Superior temporal gyrus (tissue), 1 donor: ENCODE data around the gene PTPN23.
A peak's percentile ranks its signal among the peaks of the same experiment; 100 is the strongest.

Experiments used
- DNase-seq: peaks from one replicate; pipeline ENCODE4 v3.0.0-alpha.2; 2016; ENCODE audit errors: extremely low spot score

PTPN23 gene

DNA sequence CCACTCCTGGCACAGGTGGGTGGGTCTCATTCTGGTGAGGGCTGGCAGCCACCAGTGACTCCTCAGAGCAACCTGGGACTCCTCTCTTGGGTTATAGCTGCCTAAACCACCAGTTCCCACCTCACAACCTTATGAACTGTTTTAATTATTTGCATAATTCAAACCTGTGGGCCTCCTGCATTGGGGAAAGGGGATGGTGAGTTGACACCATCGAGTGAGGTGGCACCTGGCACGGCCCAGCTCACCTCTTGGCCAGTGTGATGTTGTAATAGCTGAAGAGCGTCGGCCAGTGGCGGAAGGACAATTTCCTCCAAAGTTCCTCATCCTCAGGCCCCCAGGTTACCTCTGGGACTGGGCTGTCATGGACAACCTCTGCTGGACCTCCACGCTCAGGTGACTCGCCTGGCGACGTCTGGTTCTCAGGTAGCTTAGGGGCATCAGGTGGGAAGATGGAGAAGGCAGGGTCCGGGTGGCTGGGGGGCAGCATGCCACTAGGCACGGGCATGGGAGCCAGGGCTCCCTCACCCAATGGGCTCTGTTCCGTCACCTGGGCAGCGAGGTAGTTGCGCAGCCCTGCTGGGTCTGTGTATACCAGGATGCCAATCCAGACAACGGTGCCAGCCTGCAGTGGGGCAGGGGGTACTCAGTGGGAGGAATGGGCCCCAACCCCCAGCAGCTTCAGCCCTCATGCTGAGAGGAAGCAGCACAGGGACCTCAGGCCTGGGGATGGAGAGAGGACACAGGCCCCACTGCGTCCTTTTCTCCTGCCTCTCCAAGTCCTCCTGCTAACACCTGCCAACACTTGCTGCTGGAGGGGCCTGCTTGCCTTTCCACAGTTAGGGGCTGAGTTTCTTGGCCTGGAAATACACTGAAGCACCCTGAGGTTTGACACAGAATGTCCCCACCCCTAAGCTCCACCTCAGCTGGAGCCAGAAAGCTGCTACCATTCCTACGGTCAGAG lies 38.5 kb downstream of the PTPN23 start:
- no peak for DNase-seq

GRCh38 chr3:47420044-47420430 lies 39.2 kb downstream of the PTPN23 start:
- no peak for DNase-seq

GRCh38 chr3:47420511-47421484 lies 40.0 kb downstream of the PTPN23 start:
- DNase-seq: peak; percentile 93

DNA sequence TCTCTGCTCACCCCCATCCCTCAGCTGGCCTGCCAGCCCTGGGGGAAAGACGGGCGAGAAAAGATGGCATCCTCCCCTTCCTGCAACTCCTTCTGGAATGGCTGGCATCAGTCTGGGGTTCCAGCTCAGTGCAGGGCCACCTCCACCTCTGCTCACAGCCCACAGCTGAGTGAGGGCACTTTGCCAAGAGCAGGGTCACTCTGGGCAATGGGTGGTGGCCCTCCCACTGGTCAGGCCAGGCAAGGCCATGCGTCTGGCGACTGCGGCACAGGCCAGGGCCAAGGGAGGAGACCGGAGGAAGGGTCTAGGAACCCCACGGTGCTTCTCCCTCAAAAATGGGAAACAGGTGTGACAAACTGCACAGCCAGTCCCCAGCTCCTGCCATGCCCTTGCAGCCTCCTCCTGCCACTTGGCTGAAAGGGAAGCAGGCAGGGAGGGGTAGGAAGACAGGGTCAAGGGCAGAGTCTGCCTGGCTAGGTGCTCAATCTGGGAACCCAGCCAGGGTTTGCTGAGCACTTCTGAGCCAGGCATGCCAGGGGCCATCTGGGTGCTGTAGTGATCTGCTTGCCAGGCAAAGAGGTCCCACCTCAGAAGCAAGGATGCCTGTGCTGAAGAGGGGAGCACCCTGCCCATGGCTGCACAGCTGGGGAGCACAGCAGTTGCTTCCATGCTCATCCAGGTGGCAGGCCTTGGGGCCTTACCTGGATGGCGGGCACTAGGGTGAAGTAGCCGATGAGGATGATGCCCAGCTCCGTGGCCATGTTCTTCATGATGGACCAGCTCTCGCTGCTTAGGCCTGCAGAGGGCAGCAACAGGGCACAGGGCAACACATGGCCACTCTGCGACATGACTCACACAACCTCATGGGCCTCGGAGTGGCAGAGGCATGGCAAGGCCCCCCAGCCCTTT lies 41.2 kb downstream of the PTPN23 start:
- DNase-seq: no peak

DNA sequence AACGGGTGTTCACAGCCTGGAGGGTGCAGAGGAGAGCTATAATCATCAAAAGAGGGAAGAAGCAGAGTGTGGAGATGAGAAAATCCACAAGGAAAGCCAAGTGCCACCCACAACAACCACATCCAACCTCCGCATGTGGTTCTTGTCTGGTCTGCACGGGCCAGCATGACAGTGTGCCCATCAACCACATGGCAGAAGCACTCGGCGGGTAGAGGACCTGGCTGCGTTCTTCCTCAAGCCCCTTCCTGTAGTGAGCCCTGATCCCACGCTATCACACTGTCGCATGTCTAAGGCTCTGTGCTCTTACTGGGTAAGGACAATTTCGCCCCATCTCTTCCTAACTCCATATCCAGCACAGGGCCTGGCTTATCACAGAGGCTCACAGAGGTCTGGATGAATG lies 41.9 kb downstream of the PTPN23 start:
- no peak for DNase-seq

- no peak for DNase-seq
Observed at GRCh38 chr3:47423548-47424145, 42.8 kb downstream of the PTPN23 start.

DNA sequence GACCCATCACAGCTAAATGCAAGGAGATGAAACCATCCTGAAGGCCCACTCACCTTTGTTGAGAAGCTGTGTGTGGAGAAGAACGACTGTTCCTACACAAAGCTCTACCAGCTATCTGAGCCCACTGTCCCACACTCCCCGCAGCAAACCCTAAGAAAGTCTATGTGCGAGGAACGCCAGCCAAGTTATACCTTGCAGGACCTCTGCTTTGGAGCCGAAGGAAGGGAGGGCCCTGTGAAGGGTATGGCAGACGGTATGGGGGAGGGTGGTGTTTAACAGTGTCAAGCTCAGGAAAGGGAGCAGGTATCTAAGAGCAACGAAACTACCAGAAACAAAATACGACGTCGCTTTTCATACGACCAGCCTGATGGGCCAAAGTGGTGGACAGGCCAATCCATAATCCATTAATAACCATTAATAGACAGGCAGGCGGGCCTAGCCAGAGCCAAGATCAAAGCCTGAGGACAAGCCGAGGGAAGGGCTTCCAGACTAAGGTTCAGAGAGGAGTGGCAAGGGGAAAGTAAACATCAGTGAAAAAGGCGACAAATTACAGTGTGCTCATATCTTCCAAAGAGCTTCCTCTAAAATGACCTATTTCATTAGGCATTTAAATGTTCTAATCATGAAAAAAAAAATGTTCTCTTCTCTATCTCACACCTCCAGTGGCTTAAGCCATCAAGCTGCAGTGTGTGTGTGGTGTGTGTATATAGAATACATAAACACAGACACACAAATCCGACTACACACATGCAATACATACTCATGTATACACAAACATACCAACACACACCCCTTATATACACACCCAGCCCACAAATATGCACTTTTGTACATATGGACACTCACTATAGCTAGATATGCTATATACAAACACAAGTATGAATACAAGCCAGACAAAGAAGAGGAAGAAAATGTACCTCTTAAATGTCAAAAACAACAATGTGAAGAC lies 43.9 kb downstream of the PTPN23 start:
- DNase-seq: no peak

GRCh38 chr3:47425383-47425778 lies 44.6 kb downstream of the PTPN23 start:
- no peak for DNase-seq

- DNase-seq: no peak
Observed at GRCh38 chr3:47425959-47426358, 45.1 kb downstream of the PTPN23 start.

DNA sequence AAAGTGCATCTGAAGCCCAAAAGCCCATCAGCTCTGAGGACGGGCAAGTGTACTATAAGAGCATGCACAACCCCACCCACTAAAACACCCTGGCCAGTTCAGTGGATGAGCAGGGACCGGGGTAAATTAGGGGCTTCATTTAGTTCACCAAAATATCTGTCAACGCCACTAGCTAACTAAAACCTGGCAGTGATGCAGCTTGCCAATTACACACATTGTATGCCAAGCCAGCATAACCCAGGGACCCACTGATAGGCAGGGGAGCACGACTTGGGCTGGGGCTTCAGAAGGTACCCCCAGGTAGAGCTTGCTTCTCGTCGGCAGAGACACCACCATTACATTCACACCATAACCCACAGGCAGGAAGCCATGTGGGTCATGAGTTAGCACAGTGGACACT lies 47.0 kb downstream of the PTPN23 start:
- DNase-seq: no peak

DNA sequence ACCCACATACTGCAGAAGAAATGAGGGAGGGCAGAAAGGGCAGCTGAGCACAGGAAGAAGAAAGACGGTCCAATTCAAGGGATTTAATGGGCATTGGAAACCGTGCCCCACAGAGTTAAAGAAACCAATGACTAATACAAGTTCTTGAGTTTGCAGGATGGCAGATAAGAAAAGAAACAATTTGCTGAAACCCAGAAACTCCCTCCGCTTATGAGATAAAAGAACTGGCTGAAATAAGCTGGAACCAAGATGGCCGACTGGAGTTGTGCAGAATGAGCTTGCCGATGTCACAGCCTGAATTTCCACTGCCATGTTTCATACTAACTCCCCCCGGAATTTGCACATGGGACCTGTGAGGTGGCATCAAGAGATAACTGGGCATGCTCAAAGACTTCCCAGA lies 47.8 kb downstream of the PTPN23 start:
- DNase-seq: no peak

DNA sequence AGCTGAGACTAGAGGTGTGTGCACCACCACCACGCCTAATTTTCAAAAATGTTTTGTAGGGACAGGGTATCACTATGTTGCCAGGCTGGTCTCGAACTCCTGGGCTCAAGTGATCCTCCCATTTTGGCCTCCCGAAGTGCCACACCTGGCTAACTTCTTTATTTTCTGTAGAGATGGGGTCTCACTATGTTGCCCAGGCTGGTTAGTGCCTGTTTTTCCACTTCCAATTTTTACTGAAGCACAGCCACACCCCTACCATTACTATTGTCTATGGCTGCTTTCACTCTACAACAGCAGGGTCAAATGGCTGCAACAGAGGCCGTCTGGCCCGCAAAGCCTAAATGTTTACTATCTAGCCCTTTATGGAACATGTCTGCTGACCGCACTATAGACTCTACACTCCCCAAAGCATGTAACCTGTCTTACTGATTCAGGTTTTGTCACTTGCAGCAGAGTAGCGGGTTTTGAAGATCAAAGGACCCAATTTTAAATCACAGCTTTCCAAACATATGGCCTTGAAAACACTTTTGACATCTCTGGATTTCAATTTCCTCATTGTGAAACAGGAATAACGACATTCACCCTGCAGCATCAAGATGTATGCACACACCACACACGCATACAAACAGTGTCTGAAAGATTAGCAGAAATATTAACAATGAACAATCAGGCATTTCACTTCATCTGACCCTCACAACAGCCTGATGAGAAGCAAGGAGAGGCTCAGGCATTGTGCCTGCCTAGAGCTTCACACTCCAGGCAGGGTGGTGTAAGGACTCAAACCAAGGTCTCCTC lies 48.9 kb downstream of the PTPN23 start:
- no peak for DNase-seq

GRCh38 chr3:47430606-47431005 lies 49.8 kb downstream of the PTPN23 start:
- DNase-seq: no peak

DNA sequence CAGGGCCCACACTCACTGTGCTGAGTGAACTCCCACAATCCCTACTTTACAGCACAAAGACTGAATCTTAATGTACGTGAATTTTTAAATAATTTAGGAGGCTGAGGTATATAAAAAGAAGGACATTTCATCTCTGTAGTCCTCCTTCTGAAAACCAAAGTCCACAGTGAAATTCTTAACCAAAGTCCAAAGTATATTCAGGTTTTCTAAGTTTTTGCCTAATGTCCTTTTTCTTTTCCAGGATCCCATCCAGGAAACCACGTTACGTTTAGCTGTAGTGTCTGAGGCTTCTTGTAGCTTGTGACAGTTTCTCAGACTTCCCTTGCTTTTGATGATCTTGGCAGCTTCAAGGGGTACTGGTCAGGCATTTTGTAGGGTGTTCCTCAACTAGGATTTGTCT lies 50.4 kb downstream of the PTPN23 start:
- DNase-seq: no peak

DNA sequence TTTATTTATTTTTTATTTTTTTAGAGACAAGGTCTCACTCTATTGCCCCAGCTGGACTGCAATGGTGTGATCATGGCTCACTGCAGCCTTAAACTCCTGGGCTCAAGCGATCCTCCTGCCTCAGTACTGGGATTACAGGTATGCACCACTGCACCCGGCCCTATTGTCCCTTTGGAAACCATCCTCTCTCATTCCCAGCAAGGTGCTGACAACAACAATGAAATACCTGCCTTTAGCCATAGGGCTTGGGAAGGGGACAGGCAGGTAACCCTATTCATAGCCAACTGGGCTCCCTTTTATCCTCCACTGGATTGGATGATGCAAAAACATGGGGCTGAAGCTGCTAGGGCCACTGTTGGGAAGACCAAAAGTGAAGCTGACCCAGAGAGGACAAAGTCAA lies 51.9 kb downstream of the PTPN23 start:
- no peak for DNase-seq

GRCh38 chr3:47433796-47434195 lies 53.0 kb downstream of the PTPN23 start:
- no peak for DNase-seq

GRCh38 chr3:47434849-47435248 lies 54.0 kb downstream of the PTPN23 start:
- no peak for DNase-seq

DNA sequence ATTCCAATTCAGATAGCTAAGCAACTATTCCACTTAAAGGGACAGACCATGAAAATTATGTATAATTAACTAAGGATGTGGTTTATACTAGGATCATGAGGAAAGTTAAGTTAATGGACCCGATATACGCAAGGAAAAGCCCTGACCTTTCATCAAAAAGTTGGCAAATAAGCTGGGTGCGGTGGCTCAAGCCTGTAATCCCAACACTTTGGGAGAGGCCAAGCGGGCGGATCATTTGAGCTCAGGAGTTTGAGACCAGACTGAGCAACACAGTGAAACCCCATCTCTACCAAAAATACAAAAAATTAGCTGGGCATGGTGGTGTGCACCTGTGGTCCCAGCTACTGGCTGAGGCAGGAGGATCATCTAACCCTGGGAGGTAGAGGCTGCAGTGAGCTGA lies 55.4 kb downstream of the PTPN23 start:
- no peak for DNase-seq

DNA sequence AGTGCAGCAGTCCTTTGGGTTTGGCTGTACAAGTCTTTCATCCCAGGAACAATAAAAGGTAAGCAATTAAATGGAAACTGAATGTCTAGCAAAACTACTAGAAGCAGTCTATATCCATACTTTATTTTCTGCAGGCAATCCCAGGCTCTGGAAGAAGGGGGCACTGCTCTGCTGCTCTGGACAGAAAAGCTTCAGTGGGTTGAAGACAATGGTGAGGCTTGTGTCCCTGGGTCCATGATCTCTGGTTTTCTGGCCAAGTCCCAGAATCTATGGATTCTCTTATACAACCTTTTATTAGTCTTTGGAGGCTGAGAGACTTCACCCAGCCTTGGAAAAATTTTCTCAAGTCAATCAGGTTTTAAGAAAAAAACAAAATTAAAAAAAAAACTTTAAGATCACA lies 59.3 kb downstream of the PTPN23 start:
- peak; percentile 84 for DNase-seq
